GM21717 (cell line): ENCODE measurements around the gene L3MBTL4.
"Not testable (repeated sequence)": the region's sequence is repeated elsewhere in the genome, so short reads cannot be mapped to it uniquely, and the experiment has no call there.

Experiments
- ATAC-seq: cut with Tn5 transposase; IDR thresholded peaks from one replicate; pipeline ENCODE4 v1.9.1; 2021; ENCODE audit warnings: mild to moderate bottlenecking, moderate library complexity; ENCODE audit not compliant: unreplicated experiment

The L3MBTL4 gene

GRCh38 chr18:6315517-6316331 is 99.0 kb downstream of the L3MBTL4 start:
- no peak for ATAC-seq

GRCh38 chr18:6313415-6313814 is 101.3 kb downstream of the L3MBTL4 start:
- ATAC-seq = no peak

- ATAC-seq = no peak
These were observed 103.1 kb downstream of the L3MBTL4 start for GRCh38 chr18:6311456-6312215.

- ATAC-seq = no peak
These were observed 104.0 kb downstream of the L3MBTL4 start for GRCh38 chr18:6310714-6311113.

GRCh38 chr18:6297875-6298274 is 116.8 kb downstream of the L3MBTL4 start:
- no peak for ATAC-seq

- no peak for ATAC-seq
These were observed 120.4 kb downstream of the L3MBTL4 start for GRCh38 chr18:6294148-6294784.

- no peak for ATAC-seq
These were observed 124.9 kb downstream of the L3MBTL4 start for GRCh38 chr18:6289843-6290242.

GRCh38 chr18:6286585-6286984 is 128.1 kb downstream of the L3MBTL4 start:
- ATAC-seq = no peak

- ATAC-seq = no peak
These were observed 129.9 kb downstream of the L3MBTL4 start for GRCh38 chr18:6284761-6285160.

- no peak for ATAC-seq
These were observed 130.4 kb downstream of the L3MBTL4 start for GRCh38 chr18:6284300-6284699.

- no peak for ATAC-seq
These were observed 132.8 kb downstream of the L3MBTL4 start for GRCh38 chr18:6281874-6282273.

GRCh38 chr18:6280211-6280743 is 134.4 kb downstream of the L3MBTL4 start:
- ATAC-seq = no peak

- ATAC-seq = no peak
These were observed 135.4 kb downstream of the L3MBTL4 start for GRCh38 chr18:6279308-6279707.

- ATAC-seq = no peak
These were observed 141.3 kb downstream of the L3MBTL4 start for GRCh38 chr18:6273423-6273822.

- ATAC-seq = not testable (repeated sequence)
These were observed 142.6 kb downstream of the L3MBTL4 start for GRCh38 chr18:6272144-6272543.

GRCh38 chr18:6271585-6271984 is 143.1 kb downstream of the L3MBTL4 start:
- ATAC-seq = no peak

- peak; percentile 82 for ATAC-seq
These were observed 143.9 kb downstream of the L3MBTL4 start for GRCh38 chr18:6270771-6271216.

- no peak for ATAC-seq
These were observed 144.9 kb downstream of the L3MBTL4 start for GRCh38 chr18:6269660-6270332.

GRCh38 chr18:6266212-6266611 is 148.5 kb downstream of the L3MBTL4 start:
- no peak for ATAC-seq

- ATAC-seq = no peak
These were observed 152.8 kb downstream of the L3MBTL4 start for GRCh38 chr18:6261938-6262337.

GRCh38 chr18:6259324-6259723 is 155.4 kb downstream of the L3MBTL4 start:
- not testable (repeated sequence) for ATAC-seq
